ENCODE data around the gene OR2T35.

Gene OR2T35

GRCh38 chr1:248631354-248632008, 13.6 kb downstream of the OR2T35 start:
- Histone ChIP-seq H3K9me3 (ENCODE audit: insufficient read depth, low read length) (no peaks in the 10 kb centered on the region), H3F3A (ENCODE audit: insufficient read depth) (no peaks in the 10 kb centered on the region), H3K27ac (ENCODE audit: low read depth, low read length) (no peak overlapping the region), H3K9ac (ENCODE audit: low read length) (no peak overlapping the region), H4K20me1 (ENCODE audit: low read depth, low read length) (no peaks in the 10 kb centered on the region), H3K4me3 (ENCODE audit: insufficient read depth, low read length, poor library complexity, severe bottlenecking) (no peak overlapping the region), H3K36me3 (ENCODE audit: low read length) (no peaks in the 10 kb centered on the region), H3K4me2 (ENCODE audit: low read depth, low read length, poor library complexity, severe bottlenecking) (no peak overlapping the region), H3K79me2 (ENCODE audit: insufficient read depth, low read length) (no peaks in the 10 kb centered on the region), H3K9me2 (replicated peaks; ENCODE audit: insufficient read depth, low read length) (no peaks in the 10 kb centered on the region), H2AFZ (ENCODE audit: low read depth, low read length, severe bottlenecking) (no peak overlapping the region), H3K27me3 (ENCODE audit: low read length) (no peaks in the 10 kb centered on the region)
- TF ChIP-seq EZH2phosphoT487 (conservative IDR thresholded peaks at IDR 0.05; ENCODE audit: low read length) (no peak), CTCF (IDR thresholded peaks at IDR 0.05; ENCODE audit: insufficient read depth, low read length, poor library complexity, severe bottlenecking) (no peak)

GRCh38 chr1:248630551-248630950, 14.5 kb downstream of the OR2T35 start:
- H3K4me3 ChIP-seq (ENCODE audit: insufficient read depth, low read length, poor library complexity, severe bottlenecking): no peak overlapping the region
- no peak overlapping the region for H3K9ac ChIP-seq (ENCODE audit: low read length)
- H3K79me2 ChIP-seq (ENCODE audit: insufficient read depth, low read length): no peaks in the 10 kb centered on the region
- H3K9me3 ChIP-seq (ENCODE audit: insufficient read depth, low read length): no peaks in the 10 kb centered on the region
- no peaks in the 10 kb centered on the region for H3K27me3 ChIP-seq (ENCODE audit: low read length)
- H3K36me3 ChIP-seq (ENCODE audit: low read length): no peaks in the 10 kb centered on the region
- H3K27ac ChIP-seq (ENCODE audit: low read depth, low read length): no peak overlapping the region
- no peak for TF ChIP-seq CTCF (IDR thresholded peaks at IDR 0.05; ENCODE audit: insufficient read depth, low read length, poor library complexity, severe bottlenecking)
- TF ChIP-seq EZH2phosphoT487 (conservative IDR thresholded peaks at IDR 0.05; ENCODE audit: low read length): no peak
- H3K9me2 ChIP-seq (replicated peaks; ENCODE audit: insufficient read depth, low read length): no peaks in the 10 kb centered on the region
- H4K20me1 ChIP-seq (ENCODE audit: low read depth, low read length): no peaks in the 10 kb centered on the region
- no peaks in the 10 kb centered on the region for H3F3A ChIP-seq (ENCODE audit: insufficient read depth)
- H3K4me2 ChIP-seq (ENCODE audit: low read depth, low read length, poor library complexity, severe bottlenecking): no peak overlapping the region
- no peak overlapping the region for H2AFZ ChIP-seq (ENCODE audit: low read depth, low read length, severe bottlenecking)

GRCh38 chr1:248627971-248628844, 16.9 kb downstream of the OR2T35 start:
- Histone ChIP-seq H4K20me1 (ENCODE audit: low read depth, low read length) (no peaks in the 10 kb centered on the region), H3K36me3 (ENCODE audit: low read length) (no peaks in the 10 kb centered on the region), H2AFZ (ENCODE audit: low read depth, low read length, severe bottlenecking) (no peak overlapping the region), H3F3A (ENCODE audit: insufficient read depth) (no peaks in the 10 kb centered on the region), H3K4me2 (ENCODE audit: low read depth, low read length, poor library complexity, severe bottlenecking) (no peak overlapping the region), H3K27ac (ENCODE audit: low read depth, low read length) (no peak overlapping the region), H3K9me2 (replicated peaks; ENCODE audit: insufficient read depth, low read length) (no peaks in the 10 kb centered on the region), H3K27me3 (ENCODE audit: low read length) (no peaks in the 10 kb centered on the region), H3K79me2 (ENCODE audit: insufficient read depth, low read length) (no peaks in the 10 kb centered on the region), H3K9ac (ENCODE audit: low read length) (no peak overlapping the region), H3K4me3 (ENCODE audit: insufficient read depth, low read length, poor library complexity, severe bottlenecking) (no peak overlapping the region), H3K9me3 (ENCODE audit: insufficient read depth, low read length) (no peaks in the 10 kb centered on the region)
- TF ChIP-seq EZH2phosphoT487 (conservative IDR thresholded peaks at IDR 0.05; ENCODE audit: low read length) (no peak), CTCF (IDR thresholded peaks at IDR 0.05; ENCODE audit: insufficient read depth, low read length, poor library complexity, severe bottlenecking) (no peak)

Measured in SU-DHL-6 (cell line).